Epithelial cell of esophagus (primary cell): ENCODE data around the gene ZMAT2.
"Not testable (repeated sequence)": the region's sequence is repeated elsewhere in the genome, so short reads cannot be mapped to it uniquely, and the experiment has no call there.

Source experiments
- DNase-seq: peaks from one replicate; pipeline ENCODE4 v3.0.0; 2010; ENCODE audit warnings: low read depth
- H3K4me3 ChIP-seq: 2 replicates; pipeline ENCODE4 v1.5.1; 2011; ENCODE audit warnings: mild to moderate bottlenecking, low read length, control low read depth
- CTCF ChIP-seq: IDR thresholded peaks from 2 replicates; pipeline ENCODE4 v1.5.1; 2011; ENCODE audit warnings: low read depth, mild to moderate bottlenecking, low read length, control low read depth, inconsistent platforms; ENCODE audit not compliant: insufficient read depth; ENCODE audit errors: missing control alignments

ZMAT2 gene, protein sequence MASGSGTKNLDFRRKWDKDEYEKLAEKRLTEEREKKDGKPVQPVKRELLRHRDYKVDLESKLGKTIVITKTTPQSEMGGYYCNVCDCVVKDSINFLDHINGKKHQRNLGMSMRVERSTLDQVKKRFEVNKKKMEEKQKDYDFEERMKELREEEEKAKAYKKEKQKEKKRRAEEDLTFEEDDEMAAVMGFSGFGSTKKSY

DNA sequence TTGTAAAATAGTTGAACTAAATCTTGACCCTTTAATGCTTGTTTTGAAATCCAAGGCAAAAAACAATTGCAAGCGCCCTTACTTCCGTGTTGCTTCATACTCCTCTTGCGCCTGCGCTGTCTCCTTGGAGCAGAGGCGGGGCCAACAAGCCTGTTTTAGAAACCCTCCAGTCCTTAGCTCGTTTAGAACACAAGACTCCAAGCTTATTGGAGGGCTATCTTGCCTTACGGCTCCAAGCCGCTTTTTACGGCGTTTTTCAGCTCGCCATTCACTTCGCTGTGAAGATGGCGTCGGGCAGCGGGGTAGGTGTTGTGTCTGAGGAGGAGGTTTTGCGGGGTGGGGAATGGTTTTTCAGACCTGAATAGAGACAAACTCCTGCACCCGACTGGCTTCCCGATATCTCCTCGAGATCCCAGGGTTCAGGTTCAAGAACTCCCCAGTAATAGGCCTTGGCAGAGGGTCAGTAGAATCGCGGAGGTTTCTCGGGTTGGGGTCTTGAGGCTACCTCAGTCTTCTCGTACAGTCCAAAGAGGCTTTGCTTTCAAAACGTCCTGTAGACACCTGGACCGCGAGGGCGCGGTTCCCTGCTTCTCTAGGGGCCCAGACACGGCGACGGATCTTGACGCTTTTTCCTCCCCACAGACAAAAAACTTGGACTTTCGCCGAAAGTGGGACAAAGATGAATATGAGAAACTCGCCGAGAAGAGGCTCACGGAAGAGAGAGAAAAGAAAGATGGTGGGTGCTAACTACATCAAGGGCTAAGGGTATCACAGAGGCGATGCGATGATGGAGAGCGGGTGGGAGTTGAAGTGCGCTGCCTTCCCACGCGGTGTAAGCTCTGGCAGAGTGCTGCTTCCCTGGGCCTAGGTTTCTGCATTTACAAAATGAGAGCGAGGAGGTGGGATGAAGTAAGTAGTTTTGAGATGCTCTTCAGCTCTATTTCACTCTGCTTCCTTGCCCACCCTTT lies at the start of gene ZMAT2:
TSS of gene ZMAT2 (plus strand) at position 271 of the 968 bp plus-strand sequence. CDS start at position 285, 14 bp downstream.
- peak within 1 kb of the TSS; percentile 72 for H3K4me3 ChIP-seq
- TF ChIP-seq CTCF: no peak
- peak; percentile 99 for DNase-seq

DNA sequence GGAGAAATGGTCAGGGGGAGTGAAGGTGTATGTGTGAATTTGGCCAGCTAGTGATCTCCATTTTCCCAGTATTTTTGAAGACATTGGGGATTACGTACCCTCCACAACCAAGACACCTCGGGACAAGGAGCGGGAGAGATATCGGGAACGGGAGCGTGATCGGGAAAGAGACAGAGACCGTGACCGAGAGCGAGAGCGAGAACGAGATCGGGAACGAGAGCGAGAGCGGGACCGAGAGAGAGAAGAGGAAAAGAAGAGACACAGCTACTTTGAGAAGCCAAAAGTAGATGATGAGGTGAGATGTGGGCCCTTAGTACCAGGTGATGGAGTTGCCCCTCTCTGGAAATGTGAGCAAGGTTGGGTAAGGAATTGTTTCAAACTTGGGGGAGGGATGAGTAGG lies 41.4 kb upstream of the ZMAT2 start:
- no peak for DNase-seq
- TF ChIP-seq CTCF: no peak
- H3K4me3 ChIP-seq: no peak overlapping the region

- not testable (repeated sequence) for DNase-seq, H3K4me3 ChIP-seq
Observed at GRCh38 chr5:140660371-140660770, 39.9 kb upstream of the ZMAT2 start.

- H3K4me3 ChIP-seq: peak overlapping the region; percentile 96
- TF ChIP-seq CTCF: no peak
- DNase-seq: no peak
Observed at GRCh38 chr5:140664030-140664358, 36.3 kb upstream of the ZMAT2 start.

DNA sequence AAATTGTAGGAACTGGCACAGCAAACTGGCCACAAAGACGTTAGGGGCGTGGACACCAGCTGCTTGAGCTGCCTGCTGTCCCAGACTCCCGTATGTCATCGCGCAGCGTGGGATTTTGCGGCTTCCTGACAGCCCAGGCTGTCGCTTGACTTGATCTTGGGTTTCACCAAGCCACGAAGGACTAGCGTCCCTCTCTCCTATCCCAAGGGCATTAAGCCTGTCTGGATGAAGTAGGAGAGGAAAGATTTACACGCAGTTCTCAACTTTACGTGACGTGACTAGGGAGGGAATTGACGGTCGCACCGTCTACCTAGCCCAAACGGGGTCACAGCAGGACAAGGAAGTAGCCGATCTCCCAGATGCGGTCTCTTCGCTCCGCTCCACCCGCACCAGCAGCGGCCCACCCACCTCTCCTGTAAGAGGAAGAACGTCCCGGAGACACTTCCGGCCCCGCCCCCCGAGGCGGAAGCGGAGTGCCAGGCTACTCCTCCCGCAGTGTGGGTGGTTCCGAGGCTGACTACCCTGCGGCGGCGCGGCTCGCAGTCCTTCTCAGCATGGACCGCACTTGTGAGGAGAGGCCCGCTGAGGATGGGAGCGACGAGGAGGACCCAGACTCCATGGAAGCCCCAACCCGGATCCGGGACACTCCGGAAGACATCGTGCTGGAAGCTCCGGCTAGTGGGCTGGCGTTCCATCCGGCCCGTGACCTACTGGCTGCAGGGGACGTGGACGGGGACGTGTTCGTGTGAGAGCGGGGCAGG lies 35.7 kb upstream of the ZMAT2 start, which contains the start of gene WDR55:
TSS of gene WDR55 (plus strand) at position 546 of the 761 bp plus-strand sequence. CDS start at position 555, 9 bp downstream.
- DNase-seq: peak; percentile 96
- TF ChIP-seq CTCF: no peak
- peak within 1 kb of the TSS; percentile 96 for H3K4me3 ChIP-seq

GRCh38 chr5:140671035-140671434 lies 29.2 kb upstream of the ZMAT2 start:
- not testable (repeated sequence) for DNase-seq, H3K4me3 ChIP-seq

DNA sequence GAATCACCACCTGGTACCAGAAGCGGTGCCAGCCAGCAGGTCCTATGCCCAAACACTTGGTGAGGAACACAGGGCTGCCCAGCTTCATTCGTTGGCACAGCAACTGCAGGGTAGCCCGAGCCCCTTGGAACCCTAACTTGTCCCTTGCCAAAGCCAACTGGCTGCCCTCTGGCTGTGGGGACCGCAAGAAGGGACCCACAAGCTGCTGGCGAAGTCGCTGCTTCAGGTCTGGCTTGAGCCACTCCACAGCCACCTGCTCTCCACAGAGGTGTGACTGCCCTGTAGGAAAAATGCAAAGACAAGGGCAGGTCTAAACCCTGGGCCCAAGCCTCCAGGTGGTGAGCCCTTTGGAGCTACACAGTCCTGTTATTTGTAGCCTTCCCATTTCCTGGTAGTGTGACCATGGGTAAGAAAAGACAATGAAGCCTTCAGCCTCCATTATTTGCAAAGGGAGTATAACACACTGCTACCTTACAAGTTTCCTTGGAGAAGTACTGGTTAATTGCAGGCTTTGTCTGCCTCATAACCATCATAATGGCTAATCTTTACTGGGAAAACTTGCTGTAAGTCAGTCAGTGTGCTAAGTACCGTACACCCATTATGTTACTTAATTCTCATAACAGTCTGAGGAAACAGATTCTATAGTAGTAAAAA lies 28.6 kb upstream of the ZMAT2 start:
- no peak overlapping the region for H3K4me3 ChIP-seq
- DNase-seq: no peak
- no peak for TF ChIP-seq CTCF
